ENCODE results near the gene NUFIP1.

GRCh38 chr13:44978328-44978727, 10.9 kb downstream of the NUFIP1 start:
- TF ChIP-seq, protein P1, sequence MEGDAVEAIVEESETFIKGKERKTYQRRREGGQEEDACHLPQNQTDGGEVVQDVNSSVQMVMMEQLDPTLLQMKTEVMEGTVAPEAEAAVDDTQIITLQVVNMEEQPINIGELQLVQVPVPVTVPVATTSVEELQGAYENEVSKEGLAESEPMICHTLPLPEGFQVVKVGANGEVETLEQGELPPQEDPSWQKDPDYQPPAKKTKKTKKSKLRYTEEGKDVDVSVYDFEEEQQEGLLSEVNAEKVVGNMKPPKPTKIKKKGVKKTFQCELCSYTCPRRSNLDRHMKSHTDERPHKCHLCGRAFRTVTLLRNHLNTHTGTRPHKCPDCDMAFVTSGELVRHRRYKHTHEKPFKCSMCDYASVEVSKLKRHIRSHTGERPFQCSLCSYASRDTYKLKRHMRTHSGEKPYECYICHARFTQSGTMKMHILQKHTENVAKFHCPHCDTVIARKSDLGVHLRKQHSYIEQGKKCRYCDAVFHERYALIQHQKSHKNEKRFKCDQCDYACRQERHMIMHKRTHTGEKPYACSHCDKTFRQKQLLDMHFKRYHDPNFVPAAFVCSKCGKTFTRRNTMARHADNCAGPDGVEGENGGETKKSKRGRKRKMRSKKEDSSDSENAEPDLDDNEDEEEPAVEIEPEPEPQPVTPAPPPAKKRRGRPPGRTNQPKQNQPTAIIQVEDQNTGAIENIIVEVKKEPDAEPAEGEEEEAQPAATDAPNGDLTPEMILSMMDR (IDR thresholded peaks at IDR 0.05), result no peak
- TF ChIP-seq POLR2A (IDR thresholded peaks at IDR 0.05), result no peak
- no peak for TF ChIP-seq EP300 (IDR thresholded peaks at IDR 0.05)

Measured in stomach (tissue), 4 donors.